HepG2 (cell line): Measurements from ENCODE around the gene ARHGAP31. TPM values are rescaled to one million over a fixed set of nuclear protein-coding genes. Genes with fewer than 3 reads are reported as not detected.
A peak's percentile ranks its signal among the peaks of the same experiment; 100 is the strongest.

Experiments used
- EED ChIP-seq: sonication (generic); formaldehyde crosslinking; IDR thresholded peaks from 2 replicates; pipeline ENCODE4 v1.5.0; 2020; ENCODE audit warnings: mild to moderate bottlenecking, missing genetic modification reagents
- GATA4 ChIP-seq: sonication (generic); IDR thresholded peaks from 2 replicates; pipeline ENCODE4 v1.6.1; 2016; ENCODE audit warnings: antibody characterized with exemption, low read depth, borderline replicate concordance
- HDAC1 ChIP-seq: sonication (generic); formaldehyde crosslinking; IDR thresholded peaks from 2 replicates; pipeline ENCODE4 v1.5.1; 2020; ENCODE audit warnings: mild to moderate bottlenecking, missing genetic modification reagents
- HMG20A ChIP-seq: IDR thresholded peaks from 2 replicates; pipeline ENCODE4 v1.6.1; 2016; ENCODE audit warnings: borderline replicate concordance
- HNRNPH1 ChIP-seq: fragments of 200-400 bp; formaldehyde crosslinking; optimal IDR thresholded peaks from 2 replicates; pipeline ENCODE3; 2017; ENCODE audit warnings: mild to moderate bottlenecking, low read depth, low read length
- KAT7 ChIP-seq: IDR thresholded peaks from 2 replicates; pipeline ENCODE4 v1.6.1; 2018; ENCODE audit warnings: borderline replicate concordance, missing compliant biosample characterization
- KDM3A ChIP-seq: IDR thresholded peaks from 2 replicates; pipeline ENCODE4 v1.6.1; 2018; ENCODE audit warnings: low read depth, missing compliant biosample characterization
- MED1 ChIP-seq: sonication (generic); formaldehyde crosslinking; IDR thresholded peaks from 2 replicates; pipeline ENCODE4 v1.4.0; 2020; ENCODE audit warnings: missing genetic modification reagents
- NFAT5 ChIP-seq: sonication (generic); formaldehyde crosslinking; IDR thresholded peaks from 2 replicates; pipeline ENCODE4 v1.4.0; 2020; ENCODE audit warnings: missing genetic modification reagents
- NONO ChIP-seq, 2 experiments: fragments of 450-650 bp in 1 of 2; sonication (generic) in 1 of 2; formaldehyde crosslinking in 1 of 2; IDR thresholded peaks in 1 of 2; conservative IDR thresholded peaks in 1 of 2; 2 replicates each; pipeline versions ENCODE4 v1.6.1 to v1.8.0; 2017 to 2022; ENCODE audit warnings: mild to moderate bottlenecking in 1 of 2, missing genetic modification reagents in 1 of 2, moderate library complexity in 1 of 2
- PLSCR1 ChIP-seq: sonication (generic); formaldehyde crosslinking; IDR thresholded peaks from 2 replicates; pipeline ENCODE4 v1.5.0; 2020; ENCODE audit warnings: missing genetic modification reagents, mild to moderate bottlenecking, borderline replicate concordance
- RFX3 ChIP-seq: IDR thresholded peaks from 2 replicates; pipeline ENCODE4 v1.6.1; 2016; ENCODE audit warnings: missing biosample characterization, missing genetic modification reagents
- RNF2 ChIP-seq: fragments of 450-650 bp; conservative IDR thresholded peaks from 2 replicates; pipeline ENCODE4 v1.6.1; 2016; ENCODE audit warnings: low read depth
- RXRA ChIP-seq: sonication (generic); formaldehyde crosslinking; IDR thresholded peaks from 2 replicates; pipeline ENCODE4 v1.5.1; 2020; ENCODE audit warnings: missing genetic modification reagents
- SALL1 ChIP-seq: sonication (generic); formaldehyde crosslinking; IDR thresholded peaks from 2 replicates; pipeline ENCODE4 v1.8.0; 2022; ENCODE audit warnings: mild to moderate bottlenecking, missing genetic modification reagents
- SCMH1 ChIP-seq: sonication (generic); formaldehyde crosslinking; IDR thresholded peaks from 2 replicates; pipeline ENCODE4 v1.9.0; 2021; ENCODE audit warnings: missing genetic modification reagents, mild to moderate bottlenecking, borderline replicate concordance
- TFDP2 ChIP-seq: sonication (generic); formaldehyde crosslinking; IDR thresholded peaks from 2 replicates; pipeline ENCODE4 v1.4.0; 2020; ENCODE audit warnings: missing genetic modification reagents
- ZNF335 ChIP-seq: sonication (generic); formaldehyde crosslinking; IDR thresholded peaks from 2 replicates; pipeline ENCODE4 v1.4.0; 2020; ENCODE audit warnings: missing genetic modification reagents
- ZNF724P ChIP-seq: sonication (generic); formaldehyde crosslinking; IDR thresholded peaks from 2 replicates; pipeline ENCODE4 v1.8.0; 2022; ENCODE audit warnings: missing genetic modification reagents, borderline replicate concordance
- ZNF883 ChIP-seq: sonication (generic); formaldehyde crosslinking; IDR thresholded peaks from 2 replicates; pipeline ENCODE4 v1.5.1; 2020; ENCODE audit warnings: mild to moderate bottlenecking, missing genetic modification reagents; ENCODE audit errors: not compliant biosample characterization
- ZSCAN9 ChIP-seq: IDR thresholded peaks from 2 replicates; pipeline ENCODE4 v1.6.1; 2016; ENCODE audit warnings: borderline replicate concordance
- polyA plus RNA-seq, 8 experiments: library from polyadenylated mRNA; depleted of rRNA in 3 of 8; stranded (reverse) in 7 of 8; unstranded in 1 of 8; fragments of >200 nt; fragmentation: Illumina TruSeq in 4 of 8; extraction: Trizol in 4 of 8; gene quantifications; 2 replicates each; pipeline versions ENCODE4 v1.2.1 to v1.2.3, GENCODE V29; 2011 to 2016; ENCODE audit warnings: low read depth in 4 of 8, missing spikeins in 1 of 8, mixed read lengths in 1 of 8; ENCODE audit not compliant: insufficient read depth in 1 of 8
- total RNA-seq, 5 experiments: library from RNA; depleted of rRNA; stranded (reverse); fragments of >200 nt; fragmentation: Illumina TruSeq; extraction: Trizol; gene quantifications; 2 replicates each; pipeline ENCODE4 v1.2.3, GENCODE V29; 2016; ENCODE audit warnings: low read depth in 1 of 5

ARHGAP31 gene
- total and polyA plus RNA-seq, 2 of the 13 experiments (the other 11 are each of a cell fraction or from before 2014, with no cell fraction given) = not detected

- TF ChIP-seq TFDP2 (CRISPR knock-in tag) = peak; percentile 82
- no peak for TF ChIP-seq NONO (IDR thresholded peaks at IDR 0.05)
- peak; percentile 97 for TF ChIP-seq NONO (CRISPR knock-in tag; conservative IDR thresholded peaks at IDR 0.05)
- TF ChIP-seq PLSCR1 (CRISPR knock-in tag) = no peak
- TF ChIP-seq ZSCAN9 (CRISPR knock-in tag) = peak; percentile 79; the same call in 1 of the 2 replicates
- no peak; the same call in 1 of the 2 replicates for TF ChIP-seq HMG20A (CRISPR knock-in tag)
- TF ChIP-seq RXRA (CRISPR knock-in tag) = peak; percentile 75
- no peak for TF ChIP-seq HNRNPH1
- peak; percentile 33 for TF ChIP-seq ZNF883 (CRISPR knock-in tag)
- no peak for TF ChIP-seq RNF2
- peak; percentile 84 for TF ChIP-seq MED1
- TF ChIP-seq SALL1 = peak; percentile 91
- peak; percentile 97 for TF ChIP-seq HDAC1
- TF ChIP-seq RFX3 (CRISPR knock-in tag) = no peak
- peak; percentile 98 for TF ChIP-seq KAT7
- TF ChIP-seq ZNF724P (CRISPR knock-in tag) = no peak
- TF ChIP-seq EED = no peak; the same call in 1 of the 2 replicates
- TF ChIP-seq KDM3A (CRISPR knock-in tag) = peak; percentile 41; the same call in 1 of the 2 replicates
- TF ChIP-seq SCMH1 (CRISPR knock-in tag) = no peak
- peak; percentile 90 for TF ChIP-seq GATA4
- TF ChIP-seq ZNF335 (CRISPR knock-in tag) = peak; percentile 92
- 0 out of 2 replicates have a peak, but pooled peaks have one; percentile 18 for TF ChIP-seq NFAT5 (CRISPR knock-in tag)
These were observed 169.3 kb downstream of the ARHGAP31 start, which contains the start of gene TMEM39A (continued) for GRCh38 chr3:119463171-119464169.
